Hepatocyte (in vitro differentiated cells): Measurements from ENCODE around the gene DMBT1.

Experiments
- CTCF ChIP-seq: fragments of 200-600 bp; sonication (generic); IDR thresholded peaks from 2 replicates; pipeline ENCODE4 v1.5.1; 2016; ENCODE audit warnings: antibody characterized with exemption, mild to moderate bottlenecking; ENCODE audit not compliant: poor library complexity
- EZH2 ChIP-seq: fragments of 200-600 bp; sonication (generic); IDR thresholded peaks from 2 replicates; pipeline ENCODE4 v1.6.1; 2016; ENCODE audit warnings: antibody characterized with exemption, mild to moderate bottlenecking, borderline replicate concordance
- EZH2phosphoT487 ChIP-seq: fragments of 200-600 bp; sonication (generic); IDR thresholded peaks from one replicate; pipeline ENCODE4 v1.6.1; 2018; ENCODE audit warnings: antibody characterized with exemption, mild to moderate bottlenecking, low read depth, moderate library complexity; ENCODE audit not compliant: unreplicated experiment, severe bottlenecking

- TF ChIP-seq CTCF (no peak), EZH2phosphoT487 (no peak), EZH2 (no peak)
Measured at GRCh38 chr10:122519873-122520272, 40.7 kb upstream of the DMBT1 start.
